ENCODE measurements around the gene CNBP.
A peak's percentile ranks its signal among the peaks of the same experiment; 100 is the strongest.
"Not testable (repeated sequence)": the region's sequence is repeated elsewhere in the genome, so short reads cannot be mapped to it uniquely, and the experiment has no call there.

Gene CNBP

GRCh38 chr3:129184784-129185542, 1.3 kb upstream of the CNBP start:
- DNase-seq: not testable (repeated sequence)

GRCh38 chr3:129184396-129184657, 631 bp upstream of the CNBP start:
- no peak for DNase-seq

- DNase-seq: no peak
Observed at GRCh38 chr3:129182390-129183185, 1.1 kb downstream of the CNBP start.

- DNase-seq: no peak
Observed at GRCh38 chr3:129181819-129182218, 1.9 kb downstream of the CNBP start.

GRCh38 chr3:129180461-129180860, 3.2 kb downstream of the CNBP start:
- no peak for DNase-seq

- DNase-seq: no peak
Observed at GRCh38 chr3:129176051-129176450, 7.6 kb downstream of the CNBP start.

GRCh38 chr3:129173725-129174124, 10.0 kb downstream of the CNBP start:
- no peak for DNase-seq

GRCh38 chr3:129173206-129173605, 10.5 kb downstream of the CNBP start:
- DNase-seq: no peak

- no peak for DNase-seq
Observed at GRCh38 chr3:129166579-129167332, 16.9 kb downstream of the CNBP start.

- DNase-seq: not testable (repeated sequence)
Observed at GRCh38 chr3:129165594-129165993, 18.1 kb downstream of the CNBP start.

- no peak for DNase-seq
Observed at GRCh38 chr3:129164500-129164899, 19.2 kb downstream of the CNBP start.

GRCh38 chr3:129162729-129163579, 20.7 kb downstream of the CNBP start:
- no peak for DNase-seq

GRCh38 chr3:129161860-129162271, 21.8 kb downstream of the CNBP start:
- no peak for DNase-seq

- DNase-seq: peak; percentile 73
Observed at GRCh38 chr3:129160891-129161859, 22.5 kb downstream of the CNBP start, which contains the start of gene ISY1. Gene ISY1 (minus strand): TSS chr3:129161063. CDS start chr3:129160975, 88 bp downstream.

- DNase-seq: no peak
Observed at GRCh38 chr3:129144786-129145185, 38.9 kb downstream of the CNBP start.

GRCh38 chr3:129141011-129141410, 42.7 kb downstream of the CNBP start:
- DNase-seq: not testable (repeated sequence)

GRCh38 chr3:129139911-129140310, 43.8 kb downstream of the CNBP start:
- no peak for DNase-seq

GRCh38 chr3:129136275-129136674, 47.4 kb downstream of the CNBP start:
- DNase-seq: not testable (repeated sequence)

- no peak for DNase-seq
Observed at GRCh38 chr3:129132097-129132866, 51.4 kb downstream of the CNBP start.

GRCh38 chr3:129131465-129132088, 52.1 kb downstream of the CNBP start:
- DNase-seq: no peak

All from activated gamma-delta T cell (primary cell).